H1 (cell line): ENCODE data around the gene PAX5. TPM values are rescaled to one million over a fixed set of nuclear protein-coding genes. Genes with fewer than 3 reads are reported as not detected.

ENCODE experiments used
- BACH1 ChIP-seq: IDR thresholded peaks from 2 replicates; pipeline ENCODE4 v1.6.1; 2012; ENCODE audit warnings: low read length, improper control_type of control experiment
- BCL11A ChIP-seq, 2 experiments: IDR thresholded peaks; one replicate each; pipeline ENCODE4 v1.6.1; 2011; ENCODE audit warnings: low read depth in 2 of 2, low read length in 2 of 2, mild to moderate bottlenecking in 2 of 2
- CBX5 ChIP-seq: fragments of 300-800, 300-1000 bp; sonication (generic); IDR thresholded peaks from 2 replicates; pipeline ENCODE4 v1.7.1; 2016; ENCODE audit warnings: antibody characterized with exemption, low read length, low read depth
- CHD2 ChIP-seq: IDR thresholded peaks from 2 replicates; pipeline ENCODE4 v1.6.1; 2012; ENCODE audit warnings: low read length, improper control_type of control experiment
- CREB1 ChIP-seq: IDR thresholded peaks from 2 replicates; pipeline ENCODE4 v1.6.1; 2012; ENCODE audit warnings: inconsistent platforms
- GTF2F1 ChIP-seq: IDR thresholded peaks from 2 replicates; pipeline ENCODE4 v1.6.1; 2012; ENCODE audit warnings: low read depth, low read length, improper control_type of control experiment, borderline replicate concordance
- MAFK ChIP-seq: IDR thresholded peaks from 2 replicates; pipeline ENCODE4 v1.6.1; 2012; ENCODE audit warnings: low read depth, mild to moderate bottlenecking, improper control_type of control experiment, low read length
- MAX ChIP-seq: IDR thresholded peaks from 2 replicates; pipeline ENCODE4 v1.6.1; 2012; ENCODE audit warnings: inconsistent platforms
- SP1 ChIP-seq: IDR thresholded peaks from 2 replicates; pipeline ENCODE4 v1.6.1; 2011; ENCODE audit warnings: low read depth, low read length
- USF2 ChIP-seq: IDR thresholded peaks from 2 replicates; pipeline ENCODE4 v1.6.1; 2011; ENCODE audit warnings: low read length, improper control_type of control experiment
- polyA plus RNA-seq, 7 experiments: library from polyadenylated mRNA; depleted of rRNA in 3 of 7; stranded (reverse) in 5 of 7; unstranded in 2 of 7; fragments of >200 nt in 5 of 7; fragments of 200-250 nt in 2 of 7; gene quantifications; 1 replicate in 5 of 7; 2 replicates in 1 of 7; 4 replicates in 1 of 7; pipeline versions ENCODE4 v1.2.1 to v1.2.3, GENCODE V29; 2011 to 2013; ENCODE audit warnings: missing spikeins in 2 of 7, mixed read lengths in 2 of 7
- total RNA-seq: library from RNA; stranded (reverse); fragmentation: NEBNext Ultra II Directional; extraction: Animal tissue kit (Norgen Biotek cat#: 25700); gene quantifications from 2 replicates; pipeline ENCODE4 v1.2.1, GENCODE V29; 2021

PAX5 gene
- total and polyA plus RNA-seq, 2 of the 8 experiments (the other 6 are each of a cell fraction or from before 2014, with no cell fraction given): 0.29 to 0.43 TPM

- TF ChIP-seq GTF2F1 (no peak), SP1 (no peak), CREB1 (no peak), BCL11A (IDR thresholded peaks at IDR 0.05; ENCODE audit: low read depth in 2 of 2, low read length in 2 of 2) (no peak), CHD2 (no peak), BACH1 (no peak), USF2 (no peak), CBX5 (no peak), MAFK (no peak), MAX (no peak)
Measured at GRCh38 chr9:37026931-37027581, 7.0 kb downstream of the PAX5 start (continued).
